K562 (cell line): ENCODE measurements around the gene TXLNA. TPM values are rescaled to one million over a fixed set of nuclear protein-coding genes. Genes with fewer than 3 reads are reported as not detected.

ENCODE experiments used
- ATAC-seq: fragments of 200-7000 bp; cut with Tn5 transposase; 3 replicates; pipeline ENCODE4 v1.9.1; 2020; ENCODE audit warnings: moderate library complexity
- BruUV-seq: library from RNA; stranded (reverse); fragments of 400-500 nt; replicated peaks from 2 replicates; lab custom pipeline; 2021; lab: Mats Ljungman, UMichigan
- CTCF ChIA-PET: fragments of 300-600 bp; formaldehyde crosslinking; extraction: SDS; loops from one replicate; lab custom pipeline; 2021; ENCODE audit warnings: low intra/inter-chr PET ratio; lab: Yijun Ruan, JAX
- POLR2A ChIA-PET: fragments of 300-600, 350-650 bp; sonication (Branson Sonifier 250); formaldehyde crosslinking; extraction: SDS; loops from one replicate; lab custom pipeline; 2021; ENCODE audit warnings: antibody characterized with exemption, inconsistent platforms; lab: Yijun Ruan, JAX
- DNase-seq, 4 experiments: peaks; one replicate each; pipeline versions ENCODE4 v3.0.0 to v3.0.0-alpha.2; 2011 to 2018; ENCODE audit warnings: low spot score in 3 of 4, mixed read lengths in 3 of 4; ENCODE audit errors: extremely low read depth in 1 of 4
- FAIRE-seq: peaks from 2 replicates; lab custom pipeline; 2011; peaks lifted over from hg19 to GRCh38; lab: Jason Lieb, UNC
- H2AFZ ChIP-seq: 2 replicates; pipeline ENCODE4 v1.6.0; 2011; ENCODE audit warnings: low read depth, low read length, control low read depth, inconsistent platforms
- H3K27ac ChIP-seq: fragments of 200-600 bp; 3 replicates; pipeline ENCODE4 v1.8.0; 2011; ENCODE audit warnings: low read depth, mild to moderate bottlenecking, control low read depth, inconsistent platforms, low read length, moderate library complexity, mixed read lengths; ENCODE audit errors: extremely low read depth
- H3K27me3 ChIP-seq, 2 experiments: fragments of 300-600 bp in 1 of 2; 2 replicates in 1 of 2; 3 replicates in 1 of 2; pipeline versions ENCODE4 v1.6.0 to v1.8.0; 2011; ENCODE audit warnings: inconsistent platforms in 2 of 2, low read length in 2 of 2, mild to moderate bottlenecking in 1 of 2, mixed read lengths in 1 of 2, moderate library complexity in 1 of 2; ENCODE audit not compliant: control insufficient read depth in 2 of 2, insufficient read depth in 2 of 2
- H3K36me3 ChIP-seq: fragments of 300-600 bp; 3 replicates; pipeline ENCODE4 v1.8.0; 2011; ENCODE audit warnings: mild to moderate bottlenecking, low read length, inconsistent platforms; ENCODE audit not compliant: control insufficient read depth, insufficient read depth
- H3K4me1 ChIP-seq, 2 experiments: fragments of 200-600 bp in 1 of 2; replicated peaks in 1 of 2; 2 replicates in 1 of 2; 3 replicates in 1 of 2; pipeline versions ENCODE4 v1.5.1 to v1.8.0; 2011; ENCODE audit warnings: inconsistent platforms in 2 of 2, low read length in 2 of 2, mild to moderate bottlenecking in 1 of 2, mixed read lengths in 1 of 2, moderate library complexity in 1 of 2; ENCODE audit not compliant: control insufficient read depth in 2 of 2, insufficient read depth in 2 of 2
- H3K4me2 ChIP-seq: 2 replicates; pipeline ENCODE4 v1.6.1; 2011; ENCODE audit warnings: low read length, control low read depth, inconsistent platforms, mixed read lengths; ENCODE audit not compliant: insufficient read depth
- H3K4me3 ChIP-seq: fragments of 200-600 bp; sonication (generic), shearing (Covaris generic); 2 replicates; pipeline ENCODE4 v1.5.1; 2016; ENCODE audit warnings: control low read depth, inconsistent platforms
- H3K79me2 ChIP-seq: fragments of 200-600 bp; 3 replicates; pipeline ENCODE4 v1.8.0; 2011; ENCODE audit warnings: low read length, inconsistent platforms; ENCODE audit not compliant: control insufficient read depth, insufficient read depth
- H3K9ac ChIP-seq, 2 experiments: 2 replicates each; pipeline versions ENCODE4 v1.6.0 to v1.6.1; 2011; ENCODE audit warnings: low read depth in 2 of 2, low read length in 2 of 2, control low read depth in 1 of 2, inconsistent platforms in 1 of 2, mild to moderate bottlenecking in 1 of 2, mixed read lengths in 1 of 2; ENCODE audit not compliant: insufficient read depth in 1 of 2
- H3K9me1 ChIP-seq: one replicate; pipeline ENCODE4 v1.6.0; 2011; ENCODE audit warnings: inconsistent platforms, mild to moderate bottlenecking, low read length, moderate library complexity; ENCODE audit not compliant: control insufficient read depth, insufficient read depth
- H3K9me3 ChIP-seq: replicated peaks from 2 replicates; pipeline ENCODE4 v1.5.1; 2011; ENCODE audit warnings: low read depth, low read length, inconsistent platforms; ENCODE audit not compliant: control insufficient read depth, insufficient read depth
- H4K20me1 ChIP-seq: replicated peaks from 2 replicates; pipeline ENCODE4 v1.6.1; 2011; ENCODE audit warnings: low read length, inconsistent platforms, mixed read lengths; ENCODE audit not compliant: control insufficient read depth, insufficient read depth
- ARNT ChIP-seq, 2 experiments: fragments of 450-650 bp; IDR thresholded peaks; 2 replicates each; pipeline ENCODE4 v1.6.1; 2016; ENCODE audit warnings: mild to moderate bottlenecking in 1 of 2
- CXXC5 ChIP-seq: fragments of 250-450 bp; sonication (Bioruptor Pico); IDR thresholded peaks from 2 replicates; pipeline ENCODE4 v1.8.0; 2022; ENCODE audit warnings: inconsistent platforms, mild to moderate bottlenecking, moderate library complexity
- EP400 ChIP-seq: fragments of 450-650 bp; IDR thresholded peaks from 2 replicates; pipeline ENCODE4 v1.6.1; 2017; ENCODE audit warnings: antibody characterized with exemption, mild to moderate bottlenecking, moderate library complexity
- FOXA3 ChIP-seq, 2 experiments: fragments of 450-650 bp in 1 of 2; sonication (generic) in 1 of 2; formaldehyde crosslinking; IDR thresholded peaks in 1 of 2; conservative IDR thresholded peaks in 1 of 2; 2 replicates each; pipeline versions ENCODE4 v1.4.0 to v1.8.0; 2020 to 2022; ENCODE audit warnings: mild to moderate bottlenecking in 2 of 2, missing genetic modification reagents in 1 of 2
- MIER1 ChIP-seq: fragments of 450-650 bp; IDR thresholded peaks from 2 replicates; pipeline ENCODE4 v1.6.1; 2016; ENCODE audit warnings: antibody characterized with exemption, mild to moderate bottlenecking, low read depth
- NEUROD1 ChIP-seq: fragments of 150-350 bp; IDR thresholded peaks from 2 replicates; pipeline ENCODE4 v1.6.1; 2014; ENCODE audit warnings: borderline replicate concordance, low read length, low read depth; ENCODE audit not compliant: partially characterized antibody
- NFIC ChIP-seq: fragments of 450-650 bp; IDR thresholded peaks from 2 replicates; pipeline ENCODE4 v1.6.1; 2017; ENCODE audit warnings: mild to moderate bottlenecking, inconsistent platforms
- PHF20 ChIP-seq: fragments of 450-650 bp; IDR thresholded peaks from 2 replicates; pipeline ENCODE4 v1.6.1; 2018; ENCODE audit not compliant: partially characterized antibody
- SOX6 ChIP-seq: fragments of 450-650 bp; IDR thresholded peaks from 2 replicates; pipeline ENCODE4 v1.6.1; 2014; ENCODE audit warnings: mild to moderate bottlenecking
- SP1 ChIP-seq: sonication (generic); formaldehyde crosslinking; IDR thresholded peaks from 2 replicates; pipeline ENCODE4 v1.8.1; 2022; ENCODE audit warnings: mild to moderate bottlenecking, missing genetic modification reagents
- USF1 ChIP-seq: sonication (generic); formaldehyde crosslinking; IDR thresholded peaks from 2 replicates; pipeline ENCODE4 v1.9.0; 2022; ENCODE audit warnings: mild to moderate bottlenecking, missing genetic modification reagents
- ZKSCAN8 ChIP-seq: fragments of 200-800 bp; sonication (Bioruptor generic); IDR thresholded peaks from 2 replicates; pipeline ENCODE4 v1.6.1; 2016; ENCODE audit warnings: missing genetic modification characterization, missing compliant biosample characterization
- ZNF518B ChIP-seq: fragments of 250-450 bp; sonication (Bioruptor Pico); IDR thresholded peaks from 2 replicates; pipeline ENCODE4 v1.5.0; 2021; ENCODE audit warnings: mild to moderate bottlenecking, moderate library complexity
- ZNF551 ChIP-seq: fragments of 250-450 bp; sonication (Bioruptor Pico); IDR thresholded peaks from 2 replicates; pipeline ENCODE4 v1.5.0; 2021; ENCODE audit warnings: mild to moderate bottlenecking, moderate library complexity
- WGBS: fragments of 100-300 bp; shearing (Covaris generic); methylation state at CpG from one replicate; pipeline ENCODE4 v1.1.6; 2016; ENCODE audit warnings: low coverage, mixed read lengths; ENCODE audit not compliant: insufficient coverage; ENCODE audit errors: missing lambda C conversion rate; 5-methylcytosine and 5-hydroxymethylcytosine counted together
- in situ Hi-C: fragments of 300-500 bp; cut with MboI; formaldehyde crosslinking; loops from 4 replicates; pipeline ENCODE4 v1.15.0; 2018; ENCODE audit warnings: inconsistent platforms, mixed read lengths
- intact Hi-C: fragments of 100-400 bp; cut with micrococcal nuclease; formaldehyde crosslinking; loops from 2 replicates; pipeline ENCODE4 v1.14.2; 2022
- polyA plus RNA-seq, 8 experiments: library from polyadenylated mRNA; depleted of rRNA in 4 of 8; stranded (reverse) in 5 of 8; unstranded in 3 of 8; fragments of >200 nt; fragmentation: Nextera tagmentation in 2 of 8; fragmentation: Illumina TruSeq in 1 of 8; extraction: Ambion mirVana in 2 of 8; extraction: Trizol in 1 of 8; gene quantifications; 2 replicates each; pipeline versions ENCODE4 v1.2.1 to v1.2.3, GENCODE V29; 2011 to 2014; ENCODE audit warnings: inconsistent platforms in 1 of 8, missing spikeins in 1 of 8
- total RNA-seq, 7 experiments: library from RNA; depleted of rRNA in 6 of 7; stranded (reverse); fragments of >200 nt in 6 of 7; fragmentation: Illumina TruSeq in 2 of 7; extraction: Trizol in 2 of 7; gene quantifications; 2 replicates each; pipeline versions ENCODE4 v1.2.1 to v1.2.3, GENCODE V29; 2011 to 2021; ENCODE audit warnings: low replicate concordance in 1 of 7

TXLNA gene
- total and polyA plus RNA-seq, 9 of the 15 experiments (the other 6 are each of a cell fraction or from before 2014, with no cell fraction given), result 9.2 to 54.5 (median 39.3) TPM

- no TSS peak for BruUV-seq
- CTCF ChIA-PET, result no interaction called here
These were observed 28.1 kb upstream of the TXLNA start for GRCh38 chr1:32151319-32151787.

GRCh38 chr1:32159189-32159588, 20.3 kb upstream of the TXLNA start:
- in situ Hi-C loops, result no loop called here
- WGBS, result 66% methylated on average over 3 of the region's 3 CpGs
- intact Hi-C loops, result no loop called here
- BruUV-seq, result no TSS peak
- Histone ChIP-seq H3K36me3 (peaks cover 89% of the 10 kb centered on the region), H3K4me1 (no peaks in the 10 kb centered on the region), H3K9ac (no peak overlapping the region), H3K27me3 (no peaks in the 10 kb centered on the region), H3K4me3 (no peak overlapping the region), H3K79me2 (no peaks in the 10 kb centered on the region), H3K9me3 (no peaks in the 10 kb centered on the region), H2AFZ (no peak overlapping the region), H3K4me2 (no peak overlapping the region), H3K9me1 (no peaks in the 10 kb centered on the region), H4K20me1 (no peaks in the 10 kb centered on the region), H3K27ac (no peak overlapping the region)
- DNase-seq, result no peak
- no peak for FAIRE-seq
- no peak for ATAC-seq
- ChIA-PET CTCF (no interaction called here), POLR2A (interaction anchor here (0.7 to 0.8 kb wide), 3 partner anchors 9 to 48 kb away, joined by 3 to 4 read pairs (median 3); no protein-coding TSS in a partner anchor)
- no peak for TF ChIP-seq NEUROD1
- TF ChIP-seq MIER1, result no peak
- no peak for TF ChIP-seq EP400
- TF ChIP-seq SOX6, result no peak
- TF ChIP-seq ZKSCAN8, result no peak
- no peak for TF ChIP-seq PHF20
- TF ChIP-seq ARNT (IDR thresholded peaks at IDR 0.05), result no peak
- no peak for TF ChIP-seq USF1 (CRISPR knock-in tag)
- TF ChIP-seq SP1, result no peak
- no peak for TF ChIP-seq ZNF518B (CRISPR knock-in tag)
- TF ChIP-seq FOXA3 (CRISPR knock-in tag; conservative IDR thresholded peaks at IDR 0.05 in 1 of 2, IDR thresholded peaks at IDR 0.05 in 1 of 2), result no peak
- TF ChIP-seq ZNF551 (CRISPR knock-in tag), result no peak

More at GRCh38 chr1:32151319-32151787, 28.1 kb upstream of the TXLNA start:
- Histone ChIP-seq H3K27me3 (no peaks in the 10 kb centered on the region), H3K79me2 (peaks cover 69% of the 10 kb centered on the region), H3K9me3 (peaks cover 9% of the 10 kb centered on the region), H3K4me1 (no peaks in the 10 kb centered on the region), H3K4me3 (no peak overlapping the region), H3K36me3 (peaks cover 32% of the 10 kb centered on the region; the same call in 2 of the 3 replicates), H3K27ac (no peak overlapping the region)
- 70% methylated on average over 5 of the region's 5 CpGs for WGBS
- DNase-seq, result no peak
- POLR2A ChIA-PET, result interaction anchor here (0.5 to 0.7 kb wide), 2 partner anchors 9 to 13 kb away, joined by 3 to 5 read pairs; no protein-coding TSS in a partner anchor
- TF ChIP-seq NFIC (peak; percentile 38; the same call in 1 of the 2 replicates), CXXC5 (no peak)
- TF ChIP-seq, all 486 proteins: peak for 1
- no peak overlapping the region for H2AFZ ChIP-seq
- in situ Hi-C loops, result no loop called here
- H3K9ac ChIP-seq, result no peak overlapping the region
- H4K20me1 ChIP-seq, result no peaks in the 10 kb centered on the region
- H3K9me1 ChIP-seq, result no peaks in the 10 kb centered on the region
- intact Hi-C loops, result no loop called here
- peak; percentile 43; the same call in 1 of the 3 replicates for ATAC-seq
- no peak overlapping the region for H3K4me2 ChIP-seq
- no peak for FAIRE-seq
